Tibial nerve (tissue), 4 donors: ENCODE results near the gene MSI2. TPM values are rescaled to one million over a fixed set of nuclear protein-coding genes. Genes with fewer than 3 reads are reported as not detected.

Experiments used
- DNase-seq, 2 donors: peaks; one replicate each; pipeline ENCODE4 v3.0.0-alpha.2; 2019; ENCODE audit warnings: low spot score in 2 of 2
- H3K27ac ChIP-seq, 4 donors: fragments of 200-600 bp; sonication (generic) in 3 of 4; one replicate each; pipeline ENCODE4 v1.5.1; 2017 to 2019; ENCODE audit warnings: mild to moderate bottlenecking in 1 of 4
- H3K27me3 ChIP-seq, 2 donors: fragments of 200-600 bp; sonication (generic) in 1 of 2; one replicate each; pipeline versions ENCODE4 v1.5.1 to v1.6.0; 2017 to 2019
- H3K36me3 ChIP-seq, 3 donors: fragments of 200-600 bp; sonication (generic); one replicate each; pipeline ENCODE4 v1.5.1; 2018 to 2019
- H3K4me1 ChIP-seq, 4 donors: fragments of 200-600 bp; sonication (generic) in 3 of 4; one replicate each; pipeline ENCODE4 v1.5.1; 2017 to 2019
- H3K4me3 ChIP-seq, 4 donors: fragments of 200-600 bp; sonication (generic) in 3 of 4; one replicate each; pipeline ENCODE4 v1.5.1; 2017 to 2019; ENCODE audit warnings: mild to moderate bottlenecking in 1 of 4, moderate library complexity in 1 of 4
- H3K9me3 ChIP-seq, 4 donors: fragments of 200-600 bp; sonication (generic) in 3 of 4; one replicate each; pipeline ENCODE4 v1.5.1; 2017 to 2019
- CTCF ChIP-seq, 5 experiments: fragments of 200-600 bp in 3 of 5; fragments of 450-650 bp in 2 of 5; sonication (generic) in 3 of 5; IDR thresholded peaks; one replicate each; pipeline ENCODE4 v1.5.1; 2016 to 2019; ENCODE audit warnings: antibody characterized with exemption in 5 of 5, mild to moderate bottlenecking in 3 of 5, moderate library complexity in 2 of 5
- EP300 ChIP-seq, 2 donors: sonication (generic); formaldehyde crosslinking; IDR thresholded peaks; one replicate each; pipeline ENCODE4 v1.6.1; 2017; ENCODE audit warnings: antibody characterized with exemption in 2 of 2, mild to moderate bottlenecking in 1 of 2
- POLR2A ChIP-seq, 2 donors: fragments of 450-650 bp; IDR thresholded peaks; one replicate each; pipeline ENCODE4 v1.6.1; 2017; ENCODE audit warnings: antibody characterized with exemption in 2 of 2, mild to moderate bottlenecking in 2 of 2, moderate library complexity in 2 of 2
- WGBS, 2 donors: methylation state at CpG; one replicate each; pipeline ENCODE4 v1.1.5; 2018; 5-methylcytosine and 5-hydroxymethylcytosine counted together
- total RNA-seq, 4 donors: library from RNA; depleted of rRNA; stranded (reverse); fragments of >200 nt; gene quantifications; one replicate each; pipeline ENCODE4 v1.1.0, GENCODE V29; 2016

MSI2 gene
- total RNA-seq, 4 donors from 2014 or later, result 11.5 to 18.3 (median 14.2) TPM

- 78 to 86% methylated on average over 13 of the region's 13 CpGs for WGBS, 2 donors
- no peak for TF ChIP-seq EP300 (IDR thresholded peaks at IDR 0.05)
- TF ChIP-seq POLR2A (IDR thresholded peaks at IDR 0.05), result no peak
- TF ChIP-seq CTCF (IDR thresholded peaks at IDR 0.05), result no peak
- no peak overlapping the region for H3K4me3 ChIP-seq
- no peaks in the 10 kb centered on the region for H3K9me3 ChIP-seq
- no peaks in the 10 kb centered on the region for H3K27me3 ChIP-seq
- H3K4me1 ChIP-seq, result peaks cover 0 to 4% (median 2%) of the 10 kb centered on the region in 4 donors
- H3K27ac ChIP-seq, result no peak overlapping the region
- no peaks in the 10 kb centered on the region for H3K36me3 ChIP-seq
- no peak for DNase-seq
Observed at GRCh38 chr17:57338257-57338914, 82.1 kb downstream of the MSI2 start.

GRCh38 chr17:57340160-57340981 is 84.0 kb downstream of the MSI2 start:
- Histone ChIP-seq H3K27ac (no peak overlapping the region), H3K36me3 (no peaks in the 10 kb centered on the region), H3K4me3 (no peak overlapping the region), H3K4me1 (peaks cover 0 to 4% (median 2%) of the 10 kb centered on the region in 4 donors), H3K9me3 (no peaks in the 10 kb centered on the region), H3K27me3 (no peaks in the 10 kb centered on the region)
- DNase-seq, result no peak
- TF ChIP-seq CTCF (IDR thresholded peaks at IDR 0.05) (no peak), EP300 (IDR thresholded peaks at IDR 0.05) (no peak), POLR2A (IDR thresholded peaks at IDR 0.05) (no peak)
- 90 to 94% methylated on average over 8 of the region's 8 CpGs for WGBS, 2 donors

DNA sequence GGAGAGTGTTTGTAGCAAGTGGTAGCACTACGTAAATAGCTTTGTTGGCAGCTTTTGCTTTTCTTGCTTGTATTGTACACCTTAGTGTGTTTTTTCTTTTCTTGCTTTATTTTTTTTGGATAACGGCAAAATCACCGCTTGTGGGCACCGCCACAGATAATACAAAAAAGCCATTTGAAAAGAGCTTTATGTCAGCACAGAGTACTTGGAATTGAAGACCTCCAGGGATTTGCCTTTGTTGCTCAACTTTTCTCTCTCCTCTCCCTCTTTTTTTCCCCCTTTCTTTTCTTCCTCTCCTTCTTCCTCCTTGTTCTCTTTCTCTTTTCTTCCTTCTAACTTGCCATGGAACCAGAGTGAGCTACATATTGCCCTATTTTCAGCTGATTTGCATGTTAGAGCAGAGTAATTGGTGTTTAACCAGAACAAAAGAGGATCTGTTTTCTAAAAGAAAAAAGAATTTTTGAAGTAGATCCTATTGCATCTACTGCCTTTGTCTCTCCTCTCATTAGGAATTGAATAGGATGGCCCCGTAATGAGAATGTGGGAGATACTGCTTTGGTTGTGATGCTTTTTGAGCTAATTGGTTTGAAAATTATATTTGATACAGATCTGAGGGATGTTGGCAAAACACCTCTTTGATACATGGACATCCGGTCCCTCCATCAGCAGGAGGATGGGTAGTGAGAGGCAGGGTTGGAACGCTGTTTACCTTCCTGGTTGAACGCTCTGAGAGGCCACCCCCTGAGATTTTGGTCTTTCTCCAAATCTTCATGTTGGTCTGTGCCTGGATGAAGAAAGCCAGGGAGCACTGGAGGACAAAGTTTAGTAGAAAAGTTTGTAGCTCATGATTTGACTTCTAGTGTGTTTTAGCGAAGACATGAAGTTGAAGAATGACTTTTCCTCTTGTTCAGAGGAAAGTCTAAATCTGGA is 85.6 kb downstream of the MSI2 start:
- peaks cover 0 to 4% (median 2%) of the 10 kb centered on the region in 4 donors for H3K4me1 ChIP-seq
- WGBS, 2 donors, result 69 to 70% methylated on average over 9 of the region's 9 CpGs
- TF ChIP-seq POLR2A (IDR thresholded peaks at IDR 0.05) (no peak), EP300 (IDR thresholded peaks at IDR 0.05) (no peak), CTCF (IDR thresholded peaks at IDR 0.05) (no peak)
- H3K36me3 ChIP-seq, result no peaks in the 10 kb centered on the region
- no peak overlapping the region for H3K27ac ChIP-seq
- H3K4me3 ChIP-seq, result no peak overlapping the region
- no peak for DNase-seq
- no peaks in the 10 kb centered on the region for H3K27me3 ChIP-seq
- H3K9me3 ChIP-seq, result no peaks in the 10 kb centered on the region

GRCh38 chr17:57342963-57343589 is 86.8 kb downstream of the MSI2 start:
- Histone ChIP-seq H3K27ac (no peak overlapping the region), H3K27me3 (no peaks in the 10 kb centered on the region), H3K9me3 (no peaks in the 10 kb centered on the region), H3K36me3 (peaks cover 0 to 6% (median 0%) of the 10 kb centered on the region in 3 donors), H3K4me3 (no peak overlapping the region), H3K4me1 (peaks cover 0 to 4% (median 2%) of the 10 kb centered on the region in 4 donors)
- no peak for DNase-seq
- WGBS, 2 donors, result 86 to 92% methylated on average over 4 of the region's 4 CpGs
- no peak for TF ChIP-seq EP300 (IDR thresholded peaks at IDR 0.05)
- TF ChIP-seq CTCF (IDR thresholded peaks at IDR 0.05), result no peak
- TF ChIP-seq POLR2A (IDR thresholded peaks at IDR 0.05), result no peak
